Mesothelial cell of epicardium (in vitro differentiated cells): ENCODE data around the gene CFAP20DC. TPM values are rescaled to one million over a fixed set of nuclear protein-coding genes. Genes with fewer than 3 reads are reported as not detected.

ENCODE experiments used
- DNase-seq, 2 experiments: peaks; one replicate each; pipeline ENCODE4 v3.0.0; 2021; ENCODE audit warnings: low spot score in 2 of 2; ENCODE audit not compliant: unreplicated experiment in 2 of 2
- H3K27ac Mint-ChIP-seq: 2 replicates; pipeline ENCODE4 v1.8.0; 2021; ENCODE audit warnings: mixed read lengths
- H3K27me3 Mint-ChIP-seq: 2 replicates; pipeline ENCODE4 v1.8.0; 2021; ENCODE audit warnings: low read depth, mixed read lengths
- H3K36me3 Mint-ChIP-seq: 2 replicates; pipeline ENCODE4 v1.8.0; 2021; ENCODE audit warnings: mixed read lengths
- H3K4me1 Mint-ChIP-seq: 2 replicates; pipeline ENCODE4 v1.8.0; 2021; ENCODE audit warnings: mixed read lengths
- H3K4me3 Mint-ChIP-seq: 2 replicates; pipeline ENCODE4 v1.8.0; 2021; ENCODE audit warnings: mild to moderate bottlenecking, moderate library complexity, mixed read lengths
- H3K9me3 Mint-ChIP-seq: 2 replicates; pipeline ENCODE4 v1.8.0; 2021; ENCODE audit warnings: mixed read lengths
- CTCF ChIP-seq: fragments of 200-600 bp; sonication (generic); IDR thresholded peaks from one replicate; pipeline ENCODE4 v1.5.0; 2021; ENCODE audit warnings: antibody characterized with exemption; ENCODE audit not compliant: unreplicated experiment
- total RNA-seq: library from RNA; stranded (reverse); gene quantifications from 3 replicates; pipeline ENCODE4 v1.2.1, GENCODE V29; 2021

CFAP20DC gene
- total RNA-seq, 1 donor from 2014 or later: 5.4 TPM

GRCh38 chr3:59046839-59047238, 3.0 kb downstream of the CFAP20DC start:
- H3K4me3 Mint-ChIP-seq: no peak overlapping the region
- H3K4me1 Mint-ChIP-seq: peaks cover 21% of the 10 kb centered on the region
- H3K27ac Mint-ChIP-seq: no peak overlapping the region
- H3K27me3 Mint-ChIP-seq: no peaks in the 10 kb centered on the region
- no peaks in the 10 kb centered on the region for H3K36me3 Mint-ChIP-seq
- H3K9me3 Mint-ChIP-seq: no peaks in the 10 kb centered on the region
- DNase-seq: no peak
- TF ChIP-seq CTCF: no peak

- no peak overlapping the region for H3K4me3 Mint-ChIP-seq
- no peaks in the 10 kb centered on the region for H3K36me3 Mint-ChIP-seq
- H3K4me1 Mint-ChIP-seq: peaks cover 12% of the 10 kb centered on the region
- TF ChIP-seq CTCF: no peak
- no peak overlapping the region for H3K27ac Mint-ChIP-seq
- H3K9me3 Mint-ChIP-seq: no peaks in the 10 kb centered on the region
- no peak for DNase-seq
- H3K27me3 Mint-ChIP-seq: no peaks in the 10 kb centered on the region
These were observed 6.4 kb downstream of the CFAP20DC start for GRCh38 chr3:59043391-59043790.

GRCh38 chr3:59040902-59041301, 8.9 kb downstream of the CFAP20DC start:
- peaks cover 9% of the 10 kb centered on the region for H3K36me3 Mint-ChIP-seq
- no peak overlapping the region for H3K27ac Mint-ChIP-seq
- no peak overlapping the region for H3K4me3 Mint-ChIP-seq
- no peak for TF ChIP-seq CTCF
- no peaks in the 10 kb centered on the region for H3K27me3 Mint-ChIP-seq
- peaks cover 7% of the 10 kb centered on the region for H3K9me3 Mint-ChIP-seq
- no peaks in the 10 kb centered on the region for H3K4me1 Mint-ChIP-seq
- DNase-seq: no peak

GRCh38 chr3:59027607-59028006, 22.2 kb downstream of the CFAP20DC start:
- no peak overlapping the region for H3K4me3 Mint-ChIP-seq
- TF ChIP-seq CTCF: no peak
- no peak for DNase-seq
- no peaks in the 10 kb centered on the region for H3K27me3 Mint-ChIP-seq
- no peak overlapping the region for H3K27ac Mint-ChIP-seq
- H3K4me1 Mint-ChIP-seq: peaks cover 5% of the 10 kb centered on the region
- H3K9me3 Mint-ChIP-seq: no peaks in the 10 kb centered on the region
- H3K36me3 Mint-ChIP-seq: no peaks in the 10 kb centered on the region

GRCh38 chr3:59023612-59024011, 26.2 kb downstream of the CFAP20DC start:
- no peaks in the 10 kb centered on the region for H3K27me3 Mint-ChIP-seq
- H3K27ac Mint-ChIP-seq: no peak overlapping the region
- no peak overlapping the region for H3K4me3 Mint-ChIP-seq
- no peak for TF ChIP-seq CTCF
- no peaks in the 10 kb centered on the region for H3K4me1 Mint-ChIP-seq
- no peak for DNase-seq
- peaks cover 2% of the 10 kb centered on the region for H3K9me3 Mint-ChIP-seq
- no peaks in the 10 kb centered on the region for H3K36me3 Mint-ChIP-seq

- no peaks in the 10 kb centered on the region for H3K27me3 Mint-ChIP-seq
- no peaks in the 10 kb centered on the region for H3K4me1 Mint-ChIP-seq
- DNase-seq: no peak
- TF ChIP-seq CTCF: no peak
- peaks cover 3% of the 10 kb centered on the region for H3K36me3 Mint-ChIP-seq
- no peak overlapping the region for H3K4me3 Mint-ChIP-seq
- H3K9me3 Mint-ChIP-seq: peaks cover 11% of the 10 kb centered on the region
- H3K27ac Mint-ChIP-seq: no peak overlapping the region
These were observed 32.2 kb downstream of the CFAP20DC start for GRCh38 chr3:59017617-59017984.
